Mucosa of rectum (tissue), 2 donors: Measurements from ENCODE around the gene LRRC7.

Experiments
- H3K27ac ChIP-seq, 2 donors: one replicate each; pipeline ENCODE4 v1.7.0; 2013; ENCODE audit warnings: inconsistent platforms in 2 of 2, low read depth in 2 of 2, low read length in 2 of 2
- H3K27me3 ChIP-seq, 2 donors: one replicate each; pipeline ENCODE4 v1.7.0; 2013; ENCODE audit warnings: low read length in 2 of 2; ENCODE audit not compliant: control insufficient read depth in 2 of 2, insufficient read depth in 2 of 2
- H3K36me3 ChIP-seq, 2 donors: one replicate each; pipeline ENCODE4 v1.7.0; 2013; ENCODE audit warnings: low read length in 2 of 2; ENCODE audit not compliant: control insufficient read depth in 2 of 2, insufficient read depth in 2 of 2
- H3K4me1 ChIP-seq, 2 donors: one replicate each; pipeline ENCODE4 v1.7.0; 2013; ENCODE audit warnings: low read length in 2 of 2, mild to moderate bottlenecking in 1 of 2; ENCODE audit not compliant: control insufficient read depth in 2 of 2, insufficient read depth in 2 of 2
- H3K4me3 ChIP-seq, 2 donors: one replicate each; pipeline ENCODE4 v1.7.0; 2013; ENCODE audit warnings: low read length in 2 of 2
- H3K9ac ChIP-seq, 2 donors: one replicate each; pipeline ENCODE4 v1.7.0; 2013; ENCODE audit warnings: low read length in 2 of 2, low read depth in 1 of 2, mild to moderate bottlenecking in 1 of 2
- H3K9me3 ChIP-seq, 2 donors: one replicate each; pipeline ENCODE4 v1.7.0; 2013; ENCODE audit warnings: low read length in 2 of 2; ENCODE audit not compliant: control insufficient read depth in 2 of 2
- donor health status: healthy.
- donor health status: Normal muscosa, but diverticular disease.

LRRC7 gene

GRCh38 chr1:69567652-69568420 is at the start of gene LRRC7:
LRRC7 (plus strand) TSS chr1:69567922; CDS start chr1:69568640, 718 bp downstream.
- Histone ChIP-seq H3K27ac (no peak within 1 kb of the TSS), H3K9me3 (no peaks in the 10 kb centered on the region), H3K36me3 (no peaks in the 10 kb centered on the region)

GRCh38 chr1:69519006-69519405 is 48.7 kb upstream of the LRRC7 start:
- H3K27ac ChIP-seq, result no peak overlapping the region
- H3K4me3 ChIP-seq, result no peak overlapping the region
- no peaks in the 10 kb centered on the region for H3K9me3 ChIP-seq
- H3K9ac ChIP-seq, result no peak overlapping the region
- no peaks in the 10 kb centered on the region for H3K27me3 ChIP-seq
- H3K36me3 ChIP-seq, result no peaks in the 10 kb centered on the region
- H3K4me1 ChIP-seq, result no peaks in the 10 kb centered on the region

More at GRCh38 chr1:69567652-69568420, at the start of gene LRRC7:
- peaks cover 0 to 5% of the 10 kb centered on the region in 2 donors for H3K4me1 ChIP-seq
- H3K27me3 ChIP-seq, result peaks cover 10 to 20% of the 10 kb centered on the region in 2 donors
- no peak within 1 kb of the TSS for H3K9ac ChIP-seq
- peak within 1 kb of the TSS; percentile 43 to 65 for H3K4me3 ChIP-seq

- H3K36me3 ChIP-seq, result no peaks in the 10 kb centered on the region
- H3K9me3 ChIP-seq, result no peaks in the 10 kb centered on the region
- no peak overlapping the region for H3K9ac ChIP-seq
- no peak overlapping the region for H3K4me3 ChIP-seq
- H3K27ac ChIP-seq, result no peak overlapping the region
- no peaks in the 10 kb centered on the region for H3K27me3 ChIP-seq
- H3K4me1 ChIP-seq, result no peaks in the 10 kb centered on the region
Observed at GRCh38 chr1:69520326-69520725, 47.4 kb upstream of the LRRC7 start.

GRCh38 chr1:69523032-69523431 is 44.7 kb upstream of the LRRC7 start:
- Histone ChIP-seq H3K9ac (no peak overlapping the region), H3K9me3 (no peaks in the 10 kb centered on the region), H3K36me3 (no peaks in the 10 kb centered on the region), H3K27me3 (no peaks in the 10 kb centered on the region), H3K4me3 (no peak overlapping the region), H3K27ac (no peak overlapping the region), H3K4me1 (no peaks in the 10 kb centered on the region)

DNA sequence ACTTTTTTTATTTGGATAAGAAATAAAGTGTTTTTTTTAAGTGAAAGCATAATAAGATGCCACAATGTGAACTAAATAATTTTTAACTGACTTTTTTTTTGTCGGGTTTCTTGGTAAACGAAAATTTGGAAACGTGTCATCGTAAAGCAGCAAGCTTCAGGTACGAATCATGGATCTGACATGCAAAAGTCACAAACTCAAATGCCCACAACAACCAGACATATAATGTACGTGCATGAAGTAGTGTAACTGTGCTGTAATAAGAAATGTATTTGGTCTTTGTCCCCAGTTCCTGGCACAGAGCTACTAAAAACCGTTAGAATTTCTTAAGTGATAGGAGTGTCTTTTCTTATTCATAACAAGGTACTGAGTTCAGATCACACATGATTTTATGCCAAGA is 44.3 kb upstream of the LRRC7 start:
- Histone ChIP-seq H3K9ac (no peak overlapping the region), H3K4me1 (no peaks in the 10 kb centered on the region), H3K27ac (no peak overlapping the region), H3K9me3 (no peaks in the 10 kb centered on the region), H3K4me3 (no peak overlapping the region), H3K36me3 (no peaks in the 10 kb centered on the region), H3K27me3 (no peaks in the 10 kb centered on the region)

DNA sequence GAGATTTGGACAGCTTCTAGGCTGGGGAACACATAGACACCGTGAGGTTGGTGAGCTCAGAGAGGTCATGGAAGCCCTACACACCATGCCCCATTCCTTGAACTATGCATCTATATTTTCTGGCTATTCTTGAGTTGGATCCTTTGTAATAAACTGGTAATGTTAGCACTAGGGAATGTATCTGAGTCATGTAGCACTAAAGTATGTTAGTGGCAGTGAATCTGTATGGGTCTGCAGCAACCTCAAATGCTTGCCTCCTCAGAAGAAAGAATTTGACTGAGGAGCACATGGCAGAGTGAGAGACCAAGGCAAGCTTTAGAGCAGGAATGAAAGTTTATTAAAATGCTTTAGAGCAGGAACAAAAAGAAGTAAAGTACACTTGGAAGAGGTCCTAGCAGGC is 43.7 kb upstream of the LRRC7 start:
- H3K27me3 ChIP-seq, result no peaks in the 10 kb centered on the region
- no peak overlapping the region for H3K4me3 ChIP-seq
- no peaks in the 10 kb centered on the region for H3K36me3 ChIP-seq
- no peaks in the 10 kb centered on the region for H3K4me1 ChIP-seq
- H3K9me3 ChIP-seq, result no peaks in the 10 kb centered on the region
- H3K27ac ChIP-seq, result no peak overlapping the region
- H3K9ac ChIP-seq, result no peak overlapping the region

DNA sequence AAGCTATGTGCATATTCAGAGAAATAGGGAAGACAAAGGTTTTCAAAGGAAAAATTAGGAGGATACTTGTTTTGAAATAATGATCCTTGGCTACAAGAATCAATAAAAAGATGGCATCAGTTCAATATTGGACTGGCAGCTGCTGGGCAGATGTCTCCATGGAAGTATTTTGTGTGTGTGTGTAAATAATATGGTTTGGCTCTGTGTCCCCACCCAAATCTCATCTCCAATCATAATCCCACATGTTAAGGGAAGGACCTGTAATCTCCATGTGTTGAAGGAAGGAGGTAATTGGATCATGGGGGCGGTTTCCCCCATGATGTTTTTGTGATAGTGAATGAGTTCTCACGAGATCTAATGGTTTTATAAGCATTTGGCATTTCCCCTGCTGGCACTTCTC is 40.4 kb upstream of the LRRC7 start:
- Histone ChIP-seq H3K4me1 (no peaks in the 10 kb centered on the region), H3K27ac (no peak overlapping the region), H3K9me3 (no peaks in the 10 kb centered on the region), H3K4me3 (no peak overlapping the region), H3K9ac (no peak overlapping the region), H3K36me3 (no peaks in the 10 kb centered on the region), H3K27me3 (no peaks in the 10 kb centered on the region)

- Histone ChIP-seq H3K9me3 (no peaks in the 10 kb centered on the region), H3K4me3 (no peak overlapping the region), H3K27me3 (no peaks in the 10 kb centered on the region), H3K27ac (no peak overlapping the region), H3K4me1 (no peaks in the 10 kb centered on the region), H3K36me3 (no peaks in the 10 kb centered on the region), H3K9ac (no peak overlapping the region)
Observed at GRCh38 chr1:69528376-69528775, 39.3 kb upstream of the LRRC7 start.

GRCh38 chr1:69533343-69533742 is 34.4 kb upstream of the LRRC7 start:
- no peaks in the 10 kb centered on the region for H3K4me1 ChIP-seq
- H3K4me3 ChIP-seq, result no peak overlapping the region
- H3K9ac ChIP-seq, result no peak overlapping the region
- no peak overlapping the region for H3K27ac ChIP-seq
- H3K9me3 ChIP-seq, result no peaks in the 10 kb centered on the region
- no peaks in the 10 kb centered on the region for H3K36me3 ChIP-seq
- H3K27me3 ChIP-seq, result no peaks in the 10 kb centered on the region

DNA sequence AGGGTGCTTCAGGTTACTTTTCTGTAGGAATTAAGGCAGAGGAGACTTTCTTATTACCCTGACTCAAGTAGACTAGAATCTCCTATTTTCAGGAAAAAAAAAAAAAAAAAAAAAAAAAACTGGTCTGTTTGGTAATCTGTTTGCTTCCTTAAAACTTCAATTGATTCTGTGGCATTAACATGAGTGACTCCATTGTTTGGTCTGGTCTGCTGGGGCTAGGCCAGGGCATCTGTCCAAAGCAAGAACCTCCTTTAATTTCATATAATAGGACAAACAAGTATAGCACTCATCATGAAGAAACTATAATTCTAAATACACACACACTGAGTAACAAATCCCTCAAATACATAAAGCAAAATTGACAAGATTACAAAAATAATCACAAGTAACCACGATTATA is 32.9 kb upstream of the LRRC7 start:
- Histone ChIP-seq H3K4me3 (no peak overlapping the region), H3K27ac (no peak overlapping the region), H3K4me1 (no peaks in the 10 kb centered on the region), H3K36me3 (no peaks in the 10 kb centered on the region), H3K27me3 (no peaks in the 10 kb centered on the region), H3K9me3 (no peaks in the 10 kb centered on the region), H3K9ac (no peak overlapping the region)
